A673 (cell line): ENCODE data around the gene VENTX.

ENCODE experiments used
- CTCF ChIP-seq: fragments of 300-800, 200-600 bp; sonication (generic); conservative IDR thresholded peaks from 2 replicates; pipeline ENCODE4 v1.5.1; 2017; ENCODE audit warnings: low read depth, mild to moderate bottlenecking, antibody characterized with exemption, low read length, moderate library complexity, mixed read lengths
- EZH2 ChIP-seq: fragments of 200-600 bp; sonication (generic); IDR thresholded peaks from 2 replicates; pipeline ENCODE4 v1.6.1; 2017; ENCODE audit warnings: borderline replicate concordance, low read depth, mild to moderate bottlenecking, mixed read lengths, antibody characterized with exemption, low read length; ENCODE audit not compliant: poor library complexity, severe bottlenecking

- TF ChIP-seq CTCF = no peak
- TF ChIP-seq EZH2 = no peak
Measured at GRCh38 chr10:133227256-133227655, 10.4 kb upstream of the VENTX start.
